GM21717 (cell line): Measurements from ENCODE around the gene VAMP2.

Source experiments
- ATAC-seq: cut with Tn5 transposase; IDR thresholded peaks from one replicate; pipeline ENCODE4 v1.9.1; 2021; ENCODE audit warnings: mild to moderate bottlenecking, moderate library complexity; ENCODE audit not compliant: unreplicated experiment

VAMP2 gene, protein sequence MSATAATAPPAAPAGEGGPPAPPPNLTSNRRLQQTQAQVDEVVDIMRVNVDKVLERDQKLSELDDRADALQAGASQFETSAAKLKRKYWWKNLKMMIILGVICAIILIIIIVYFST

DNA sequence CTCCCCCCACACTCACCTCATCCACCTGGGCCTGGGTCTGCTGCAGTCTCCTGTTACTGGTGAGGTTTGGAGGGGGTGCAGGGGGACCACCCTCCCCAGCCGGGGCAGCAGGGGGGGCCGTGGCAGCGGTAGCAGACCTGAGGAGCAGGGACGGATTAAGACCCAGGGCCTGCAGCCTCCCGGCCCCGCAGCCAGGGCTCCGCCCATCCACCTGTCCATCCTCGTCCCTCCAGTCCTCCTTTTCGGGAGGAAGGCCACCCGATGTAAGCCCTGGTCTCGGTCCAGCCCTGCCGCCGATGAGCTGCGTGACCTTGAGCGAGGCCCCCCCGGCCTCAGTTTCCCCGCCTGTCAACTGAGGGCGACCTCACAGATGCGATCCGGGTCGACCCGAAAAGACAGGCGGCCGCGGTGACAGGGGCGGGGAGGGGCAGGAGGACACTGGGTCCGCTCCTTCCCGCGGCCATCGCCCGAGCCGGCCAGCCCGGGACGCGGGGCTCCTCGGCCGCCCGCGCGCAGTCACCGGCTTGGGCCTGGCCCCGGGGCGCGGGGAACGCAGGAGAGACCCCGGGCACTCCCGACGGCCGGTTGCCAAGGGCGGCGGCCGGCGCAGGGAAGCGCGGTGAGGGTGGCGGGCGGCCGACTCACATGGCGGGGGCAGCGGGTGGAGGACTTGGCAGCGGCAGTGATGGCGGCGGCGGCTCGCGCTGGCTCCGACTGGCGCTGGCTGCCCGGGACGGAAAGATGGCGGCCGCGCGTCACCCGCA is at the start of gene VAMP2:
TSS of gene VAMP2 (minus strand) at position 716 of the 764 bp plus-strand sequence. CDS start at position 647, 69 bp downstream.
- ATAC-seq, result no peak

DNA sequence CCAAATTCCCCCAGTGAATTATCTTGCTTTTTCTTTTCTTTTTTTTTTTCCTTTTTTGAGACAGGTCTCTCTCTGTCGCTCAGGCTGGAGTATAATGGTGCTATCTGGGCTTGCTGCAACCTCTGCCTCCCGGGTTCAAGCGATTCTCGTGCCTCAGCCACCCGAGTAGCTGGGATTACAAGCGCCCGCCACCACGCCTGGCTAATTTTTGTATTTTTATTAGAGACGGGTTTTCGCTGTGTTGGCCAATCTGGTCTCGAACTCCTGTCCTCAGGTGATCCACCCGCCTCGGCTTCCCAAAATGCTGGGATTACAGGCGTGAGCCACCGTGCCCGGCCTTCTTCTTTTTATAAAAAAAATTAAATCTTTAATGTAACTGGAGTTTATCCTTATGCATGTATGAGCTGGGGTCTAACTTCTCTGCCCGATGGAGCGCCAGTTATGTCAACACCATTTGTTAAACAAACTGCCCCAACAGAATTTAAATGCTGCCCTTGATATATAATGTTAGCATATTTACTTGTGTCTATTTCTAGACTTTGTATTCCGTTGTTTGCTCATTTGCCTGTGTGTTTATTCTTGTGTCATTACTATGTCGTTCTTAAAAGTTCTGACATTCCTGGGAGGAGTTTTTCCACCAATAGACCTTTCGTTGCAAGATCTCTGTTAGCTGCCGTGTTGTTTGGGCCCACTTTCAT is 48.2 kb upstream of the VAMP2 start:
- no peak for ATAC-seq

DNA sequence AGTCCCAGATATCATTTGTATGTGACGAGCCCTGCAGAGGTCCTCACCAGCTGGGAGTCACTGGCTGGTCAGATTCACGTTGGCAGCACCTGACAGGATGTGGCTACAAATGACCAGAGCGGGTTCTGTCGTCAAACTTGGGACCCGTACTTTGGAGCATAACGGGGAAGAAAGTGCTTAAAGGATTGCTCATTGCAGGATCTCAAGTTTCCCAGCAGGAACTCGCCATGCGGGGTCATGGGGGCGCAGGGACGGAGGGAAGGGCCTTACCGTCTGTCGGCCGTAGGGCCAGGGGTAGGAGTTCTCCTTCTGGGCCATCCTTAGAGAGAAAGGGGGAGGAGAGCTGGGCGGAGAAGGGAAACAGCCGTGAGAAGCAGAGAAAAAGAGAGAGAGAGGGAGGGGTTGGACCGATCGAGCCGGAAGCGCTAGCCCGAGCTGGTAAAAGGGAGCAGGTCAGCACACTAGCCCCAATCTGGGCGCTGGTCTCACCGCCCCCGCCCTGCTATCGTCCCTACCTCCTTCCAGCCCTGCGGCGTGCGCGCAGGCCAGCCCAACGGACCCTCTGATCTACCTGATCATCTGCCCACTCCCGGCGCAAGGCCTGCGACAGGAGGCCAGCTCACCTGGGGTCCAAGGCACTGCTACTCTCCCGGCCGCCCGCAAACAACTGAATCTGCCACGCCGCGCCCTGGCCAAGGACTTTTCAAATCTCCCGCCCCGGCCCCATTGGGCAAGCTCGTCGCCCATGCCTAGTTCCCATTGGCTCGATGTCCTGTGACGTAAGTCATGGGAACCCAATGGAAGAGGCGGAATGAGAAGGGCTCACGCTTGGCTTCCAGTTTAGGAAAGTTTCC is 47.4 kb upstream of the VAMP2 start, which contains the start of gene AURKB:
TSS of gene AURKB (minus strand) at position 669 of the 854 bp plus-strand sequence. CDS start at position 318, 351 bp downstream.
- ATAC-seq, result peak; percentile 57

GRCh38 chr17:8206536-8206935 is 43.8 kb upstream of the VAMP2 start:
- no peak for ATAC-seq

- no peak for ATAC-seq
Measured at GRCh38 chr17:8204761-8205555, 42.2 kb upstream of the VAMP2 start.

DNA sequence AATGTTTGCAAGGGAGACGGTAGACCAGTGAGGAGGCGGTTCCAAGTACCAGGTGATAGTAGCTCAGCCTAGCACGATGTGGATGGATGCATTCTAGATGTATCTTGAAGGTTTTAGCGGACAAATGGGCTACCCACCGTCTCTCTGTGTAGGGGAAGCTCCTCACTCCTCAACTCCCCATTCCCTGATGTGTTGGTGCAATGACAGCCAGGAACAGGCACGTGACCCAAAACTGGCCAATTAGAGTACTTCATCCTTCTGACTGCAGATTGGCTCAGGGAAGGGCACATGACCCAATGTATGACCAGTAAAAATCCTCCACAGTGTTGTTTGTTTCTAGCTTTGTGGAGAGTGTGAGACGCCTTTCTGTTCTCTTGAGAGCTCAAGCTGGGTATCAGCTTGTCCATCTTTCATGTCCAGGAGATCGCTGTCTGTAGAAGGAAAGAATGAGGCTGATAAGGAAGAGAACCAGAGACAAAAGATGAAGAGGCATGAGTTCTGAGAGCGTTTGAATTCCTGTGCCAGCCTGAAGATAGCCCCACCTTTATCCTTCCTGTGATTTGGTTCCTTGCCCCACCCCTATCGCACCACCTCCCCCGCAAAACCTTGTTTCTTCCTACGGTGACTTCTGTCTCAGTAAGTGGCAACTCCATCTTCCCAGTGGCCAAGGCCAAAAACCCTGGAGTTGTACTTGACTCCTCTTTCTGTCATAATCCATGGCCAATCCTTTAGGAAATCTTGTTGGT is 29.5 kb upstream of the VAMP2 start:
- ATAC-seq, result no peak

DNA sequence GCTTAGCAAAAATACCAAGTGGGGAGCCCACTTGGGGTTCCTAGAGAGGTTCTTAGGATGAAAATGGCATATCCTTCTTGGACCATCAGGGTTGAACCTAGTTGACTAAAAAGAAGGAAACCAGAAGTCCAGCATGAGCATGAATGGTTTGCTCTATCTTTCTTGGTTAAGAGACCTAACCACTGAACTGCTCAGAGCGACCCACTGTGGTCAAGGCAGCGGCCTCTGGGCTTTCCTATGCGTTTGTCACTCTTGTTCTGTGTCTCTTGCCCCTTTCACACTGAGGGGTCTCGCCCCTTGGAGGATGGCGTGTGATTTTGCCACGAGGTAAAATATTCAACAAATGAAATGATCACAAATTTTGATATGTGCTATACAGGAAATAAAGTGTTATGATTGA is 27.8 kb upstream of the VAMP2 start:
- ATAC-seq, result no peak

GRCh38 chr17:8189711-8190477 is 27.1 kb upstream of the VAMP2 start, which contains the start of gene BORCS6:
BORCS6 (minus strand) TSS chr17:8190180; CDS start chr17:8190140, 40 bp downstream.
- ATAC-seq, result peak; percentile 49

DNA sequence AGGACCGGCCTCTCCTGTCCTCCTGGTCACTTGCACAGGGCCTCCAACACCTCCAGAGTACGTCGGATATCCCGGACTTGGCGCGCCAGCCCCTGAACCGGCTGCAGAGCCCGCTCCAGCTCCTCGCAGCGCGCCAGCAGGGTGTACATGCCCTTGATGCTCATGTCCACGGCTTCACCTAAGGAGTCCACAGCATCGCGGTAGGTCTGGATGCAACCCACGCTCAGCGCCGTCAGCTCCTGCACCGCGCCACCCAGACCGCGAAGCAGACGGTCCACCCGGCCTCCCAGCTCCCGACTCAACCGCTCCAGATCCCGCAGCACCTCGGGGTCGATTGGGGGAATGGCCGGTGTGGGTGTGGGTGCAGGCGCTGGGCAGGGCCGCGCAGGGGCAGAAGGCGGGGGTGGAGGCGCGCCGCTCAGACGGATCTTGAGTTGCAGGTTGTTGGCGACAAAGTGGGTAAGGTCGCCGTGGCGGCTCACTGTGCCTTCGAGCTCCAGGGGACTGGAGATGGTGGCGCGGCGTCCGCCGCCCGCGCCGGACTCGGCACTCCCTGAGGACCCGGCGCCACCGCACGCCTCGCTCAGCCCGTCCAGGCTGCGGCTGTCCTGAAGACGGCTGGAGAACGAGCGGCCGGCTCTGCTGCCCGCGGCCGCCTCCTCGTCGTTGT is 26.4 kb upstream of the VAMP2 start:
- no peak for ATAC-seq

GRCh38 chr17:8188263-8188839 is 25.6 kb upstream of the VAMP2 start:
- no peak for ATAC-seq

DNA sequence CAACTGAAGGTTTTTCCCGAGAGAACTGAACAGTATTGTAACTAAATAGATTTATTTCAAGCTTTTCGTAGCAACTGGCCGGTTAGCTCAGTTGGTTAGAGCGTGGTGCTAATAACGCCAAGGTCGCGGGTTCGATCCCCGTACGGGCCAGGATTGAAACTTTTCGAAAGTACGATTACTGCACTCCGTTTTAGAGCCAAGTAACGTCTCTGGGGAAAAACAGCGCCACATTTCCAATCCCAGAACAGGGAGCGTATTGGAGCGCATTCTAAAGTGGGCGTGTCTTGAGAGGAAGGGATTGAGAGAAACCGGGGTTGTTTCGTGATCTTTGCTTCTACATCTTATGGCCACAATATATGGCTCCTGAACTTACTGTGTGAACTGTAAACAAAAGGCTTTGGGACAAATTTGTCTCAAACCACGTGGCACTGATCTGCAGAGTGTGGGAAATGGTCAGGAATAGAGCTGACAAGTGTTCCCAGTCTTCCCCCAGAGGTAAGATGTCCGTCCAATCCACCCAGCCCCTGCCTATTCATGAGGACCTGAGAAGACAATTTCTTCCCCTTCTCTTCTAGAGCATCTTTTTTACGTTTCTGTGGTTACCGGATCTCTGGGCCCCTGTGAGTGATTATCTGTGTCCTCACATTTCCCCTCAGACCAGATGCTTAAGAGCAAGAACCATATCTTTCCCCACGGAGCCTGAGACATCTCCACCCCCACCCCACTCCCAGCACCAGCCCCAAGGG is 24.9 kb upstream of the VAMP2 start:
- ATAC-seq, result peak; percentile 31

- ATAC-seq, result peak; percentile 9
Measured at GRCh38 chr17:8186787-8187516, 24.2 kb upstream of the VAMP2 start.

GRCh38 chr17:8186446-8186786 is 23.7 kb upstream of the VAMP2 start:
- peak; percentile 5 for ATAC-seq

- no peak for ATAC-seq
Measured at GRCh38 chr17:8185582-8186445, 23.1 kb upstream of the VAMP2 start.

GRCh38 chr17:8176998-8177731 is 14.4 kb upstream of the VAMP2 start:
- ATAC-seq, result no peak
